ENCODE data around the gene TARS3. TPM values are rescaled to one million over a fixed set of nuclear protein-coding genes. Genes with fewer than 3 reads are reported as not detected.

TARS3 gene
- polyA plus RNA-seq, 2 of the 4 experiments (the other 2 are of a cell fraction), result 6.7 to 9.5 TPM

GRCh38 chr15:101618851-101619614 lies 105.2 kb downstream of the TARS3 start:
- ATAC-seq (no peak), FAIRE-seq (no peak), DNase-seq (ENCODE audit: low read depth in 1 of 2, low spot score in 1 of 2) (no peak)
- H3K4me2 ChIP-seq, result no peak overlapping the region
- ChIA-PET POLR2A (no interaction called here), CTCF (interaction anchor here (0.7 to 1.4 kb wide), 4 partner anchors 9 to 23 kb away, joined by 3 to 4 read pairs (median 3); no protein-coding TSS in a partner anchor)
- no peak for TF ChIP-seq ZNF302 (CRISPR knock-in tag; IDR thresholded peaks at IDR 0.05)
- TF ChIP-seq REST (IDR thresholded peaks at IDR 0.05), result no peak
- no peak overlapping the region for H3K27ac ChIP-seq
- peaks cover 15% of the 10 kb centered on the region for H3K4me1 ChIP-seq
- 87% methylated on average over 13 of the region's 13 CpGs for WGBS (ENCODE audit: missing lambda C conversion rate)
- no peak overlapping the region for H3K4me3 ChIP-seq
- H3K9me3 ChIP-seq, result no peaks in the 10 kb centered on the region

GRCh38 chr15:101618076-101618475 lies 106.2 kb downstream of the TARS3 start:
- H3K4me1 ChIP-seq, result peaks cover 15% of the 10 kb centered on the region
- no peak for TF ChIP-seq E2F6 (IDR thresholded peaks at IDR 0.05; ENCODE audit: borderline replicate concordance, low read depth)
- no peak for TF ChIP-seq RFX5 (IDR thresholded peaks at IDR 0.05)
- no peak for TF ChIP-seq MAX (IDR thresholded peaks at IDR 0.05)
- TF ChIP-seq RCOR1 (IDR thresholded peaks at IDR 0.05; ENCODE audit: low read depth, low read length), result no peak
- no peak for TF ChIP-seq BHLHE40 (IDR thresholded peaks at IDR 0.05; ENCODE audit: low read depth, low read length)
- TF ChIP-seq ESRRA (IDR thresholded peaks at IDR 0.05; ENCODE audit: borderline replicate concordance, low read length), result no peak
- TF ChIP-seq ELK1 (IDR thresholded peaks at IDR 0.05; ENCODE audit: low read depth, low read length), result no peak
- TF ChIP-seq MYC (IDR thresholded peaks at IDR 0.05; ENCODE audit: borderline replicate concordance, low read length), result no peak
- no peak for TF ChIP-seq EP300 (IDR thresholded peaks at IDR 0.05)
- no peak for TF ChIP-seq NFE2L2 (conservative IDR thresholded peaks at IDR 0.05; ENCODE audit: low read length)
- TF ChIP-seq POLR2AphosphoS2 (conservative IDR thresholded peaks at IDR 0.05; ENCODE audit: low read length), result no peak
- TF ChIP-seq ZC3H11A (IDR thresholded peaks at IDR 0.05), result no peak
- no peak for TF ChIP-seq JUN (IDR thresholded peaks at IDR 0.05)
- no peak for TF ChIP-seq ZNF302 (CRISPR knock-in tag; IDR thresholded peaks at IDR 0.05)
- TF ChIP-seq KDM5A (IDR thresholded peaks at IDR 0.05), result no peak
- no peak for TF ChIP-seq RNF2 (IDR thresholded peaks at IDR 0.05; ENCODE audit: borderline replicate concordance, low read depth)
- TF ChIP-seq MAZ (IDR thresholded peaks at IDR 0.05; ENCODE audit: borderline replicate concordance, low read depth, low read length), result no peak
- TF ChIP-seq HMGXB4 (CRISPR knock-in tag; IDR thresholded peaks at IDR 0.05; ENCODE audit: borderline replicate concordance), result no peak
- no peak for TF ChIP-seq CHD2 (IDR thresholded peaks at IDR 0.05; ENCODE audit: low read length, partially characterized antibody)
- FAIRE-seq, result no peak
- WGBS (ENCODE audit: missing lambda C conversion rate), result 96% methylated on average over 10 of the region's 10 CpGs
- ATAC-seq, result no peak
- H3K9me3 ChIP-seq, result no peaks in the 10 kb centered on the region
- no peak overlapping the region for H3K4me3 ChIP-seq
- CTCF ChIA-PET, result interaction anchor here (0.9 to 2.3 kb wide), 6 partner anchors 8 to 23 kb away, joined by 3 to 10 read pairs (median 3); no protein-coding TSS in a partner anchor
- POLR2A ChIA-PET, result no interaction called here
- DNase-seq (ENCODE audit: low read depth in 1 of 2, low spot score in 1 of 2), result no peak
- no peak overlapping the region for H3K27ac ChIP-seq
- no peak overlapping the region for H3K4me2 ChIP-seq

Data from A549 (cell line).